GM23338 (cell line): ENCODE results near the gene EVL. TPM values are rescaled to one million over a fixed set of nuclear protein-coding genes. Genes with fewer than 3 reads are reported as not detected.

ENCODE experiments used
- ATAC-seq: fragments of 200-7000 bp; cut with Tn5 transposase; 3 replicates; pipeline ENCODE4 v1.9.1; 2020
- DNase-seq: peaks from one replicate; pipeline ENCODE4 v3.0.0-alpha.2; 2015; ENCODE audit warnings: low spot score
- H2AFZ ChIP-seq: fragments of 200-600 bp; sonication (generic); 2 replicates; pipeline ENCODE4 v1.8.0; 2016; ENCODE audit warnings: antibody characterized with exemption, mild to moderate bottlenecking, moderate library complexity
- H3F3A ChIP-seq: fragments of 200-600 bp; sonication (generic); replicated peaks from 2 replicates; pipeline ENCODE4 v1.8.0; 2017; ENCODE audit warnings: antibody characterized with exemption, mixed run types, low read depth
- H3K27ac ChIP-seq: fragments of 200-600 bp; sonication (generic); 2 replicates; pipeline ENCODE4 v1.6.1; 2016; ENCODE audit warnings: low read depth
- H3K27me3 ChIP-seq: fragments of 200-600 bp; sonication (generic); 2 replicates; pipeline ENCODE4 v1.8.0; 2016; ENCODE audit warnings: mild to moderate bottlenecking, mixed run types, moderate library complexity; ENCODE audit not compliant: insufficient read depth
- H3K36me3 ChIP-seq: fragments of 200-600 bp; sonication (generic); 2 replicates; pipeline ENCODE4 v1.8.0; 2016; ENCODE audit warnings: mild to moderate bottlenecking; ENCODE audit not compliant: insufficient read depth
- H3K4me1 ChIP-seq: fragments of 200-600 bp; sonication (generic); 2 replicates; pipeline ENCODE4 v1.8.0; 2016; ENCODE audit warnings: mild to moderate bottlenecking, moderate library complexity; ENCODE audit not compliant: insufficient read depth
- H3K4me2 ChIP-seq: fragments of 200-600 bp; sonication (generic); 2 replicates; pipeline ENCODE4 v1.7.1; 2017; ENCODE audit warnings: mixed run types
- H3K4me3 ChIP-seq: fragments of 200-600 bp; sonication (generic); 2 replicates; pipeline ENCODE4 v1.6.1; 2016; ENCODE audit warnings: mixed run types
- H3K79me2 ChIP-seq: fragments of 200-600 bp; sonication (generic); replicated peaks from 2 replicates; pipeline ENCODE4 v1.8.0; 2017; ENCODE audit warnings: mild to moderate bottlenecking; ENCODE audit not compliant: insufficient read depth
- H3K9me2 ChIP-seq: fragments of 200-600 bp; sonication (generic); 2 replicates; pipeline ENCODE4 v1.8.0; 2017; ENCODE audit not compliant: insufficient read depth
- H4K20me1 ChIP-seq: fragments of 200-600 bp; sonication (generic); replicated peaks from 2 replicates; pipeline ENCODE4 v1.8.0; 2017; ENCODE audit warnings: mild to moderate bottlenecking; ENCODE audit not compliant: insufficient read depth
- H3K27ac Mint-ChIP-seq: 2 replicates; pipeline ENCODE4 v1.8.0; 2020; ENCODE audit warnings: inconsistent platforms, mild to moderate bottlenecking, moderate library complexity, mixed read lengths
- H3K27me3 Mint-ChIP-seq: 3 replicates; pipeline ENCODE4 v1.8.0; 2022; ENCODE audit warnings: low read depth, mild to moderate bottlenecking, moderate library complexity, mixed read lengths, inconsistent platforms; ENCODE audit not compliant: insufficient read depth, poor library complexity
- H3K36me3 Mint-ChIP-seq: 3 replicates; pipeline ENCODE4 v1.8.0; 2021; ENCODE audit warnings: low read depth, mild to moderate bottlenecking, inconsistent platforms, moderate library complexity, mixed read lengths
- H3K4me1 Mint-ChIP-seq: 3 replicates; pipeline ENCODE4 v1.8.0; 2020; ENCODE audit warnings: mild to moderate bottlenecking, inconsistent platforms, mixed read lengths
- H3K4me3 Mint-ChIP-seq: 3 replicates; pipeline ENCODE4 v1.8.0; 2021; ENCODE audit warnings: moderate library complexity, mild to moderate bottlenecking, inconsistent platforms, mixed read lengths
- H3K9me3 Mint-ChIP-seq: 3 replicates; pipeline ENCODE4 v1.8.0; 2020; ENCODE audit warnings: moderate library complexity, mild to moderate bottlenecking, inconsistent platforms, mixed read lengths
- CREB1 ChIP-seq: fragments of 250-450 bp; sonication (Bioruptor Pico); IDR thresholded peaks from 2 replicates; pipeline ENCODE4 v1.5.0; 2020; ENCODE audit warnings: low read depth, mild to moderate bottlenecking, moderate library complexity
- EZH2phosphoT487 ChIP-seq: fragments of 200-600 bp; sonication (generic); IDR thresholded peaks from one replicate; pipeline ENCODE4 v1.8.1; 2018; ENCODE audit warnings: antibody characterized with exemption; ENCODE audit not compliant: unreplicated experiment
- JUNB ChIP-seq: IDR thresholded peaks from one replicate; pipeline ENCODE4 v1.6.1; 2016; ENCODE audit warnings: antibody characterized with exemption; ENCODE audit not compliant: unreplicated experiment
- NANOG ChIP-seq: IDR thresholded peaks from 2 replicates; pipeline ENCODE4 v1.6.1; 2016; ENCODE audit warnings: antibody characterized with exemption, borderline replicate concordance
- POLR2AphosphoS5 ChIP-seq: IDR thresholded peaks from 2 replicates; pipeline ENCODE4 v1.6.1; 2016; ENCODE audit warnings: antibody characterized with exemption, low read depth
- ZNF114 ChIP-seq: fragments of 250-450 bp; sonication (Bioruptor Pico); IDR thresholded peaks from 2 replicates; pipeline ENCODE4 v1.5.0; 2020; ENCODE audit warnings: mild to moderate bottlenecking, moderate library complexity
- ZNF331 ChIP-seq: fragments of 250-450 bp; sonication (Bioruptor Pico); IDR thresholded peaks from 2 replicates; pipeline ENCODE4 v1.5.0; 2020; ENCODE audit warnings: low read depth, mild to moderate bottlenecking, moderate library complexity
- polyA plus RNA-seq: library from polyadenylated mRNA; unstranded; fragments of >200 nt; fragmentation: Nextera tagmentation; extraction: Ambion mirVana; gene quantifications from 2 replicates; pipeline ENCODE4 v1.2.1, GENCODE V29; 2016
- total RNA-seq: library from RNA; depleted of rRNA; stranded (reverse); fragments of >200 nt; shearing (Covaris generic); gene quantifications from 2 replicates; pipeline ENCODE4 v1.2.3, GENCODE V29; 2014
- TF ChIP-seq, protein P1 (sequence below): fragments of 250-450 bp; sonication (Bioruptor Pico); IDR thresholded peaks from 2 replicates; pipeline ENCODE4 v1.5.0; 2020; ENCODE audit warnings: mild to moderate bottlenecking, moderate library complexity
- TF ChIP-seq, protein P2 (sequence below): IDR thresholded peaks from 2 replicates; pipeline ENCODE4 v1.6.1; 2016; ENCODE audit warnings: antibody characterized with exemption
- TF ChIP-seq, protein P3 (sequence below), 2 experiments: fragments of 200-600 bp in 1 of 2; sonication (generic) in 1 of 2; conservative IDR thresholded peaks; 2 replicates each; pipeline versions ENCODE4 v1.5.1 to v1.6.1; 2016 to 2017; ENCODE audit warnings: antibody characterized with exemption in 2 of 2, low read depth in 2 of 2, mild to moderate bottlenecking in 2 of 2, moderate library complexity in 1 of 2

Gene EVL
- total and polyA plus RNA-seq, 2 experiments from 2014 or later = 28.2 to 50.5 TPM

DNA sequence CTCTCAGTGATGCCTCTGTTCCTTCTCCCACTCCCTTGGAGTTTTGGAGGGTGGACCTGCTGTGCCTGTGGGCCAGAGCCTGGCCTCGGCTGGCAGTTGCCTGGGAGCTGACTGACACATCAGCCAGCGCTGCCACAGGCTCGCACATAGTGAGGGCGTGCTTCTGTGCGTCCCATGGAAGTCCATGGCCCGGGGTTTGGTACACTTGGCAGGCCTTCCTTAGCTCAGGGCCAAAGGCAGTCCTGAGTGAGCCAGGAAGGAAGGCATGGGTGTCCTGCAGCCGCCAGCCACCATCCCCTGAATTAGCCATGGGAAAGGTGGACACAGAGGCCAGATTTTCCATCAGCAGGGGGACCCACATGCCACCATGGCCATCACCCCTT is 95.3 kb downstream of the EVL start (continued):
- TF ChIP-seq, protein P1, sequence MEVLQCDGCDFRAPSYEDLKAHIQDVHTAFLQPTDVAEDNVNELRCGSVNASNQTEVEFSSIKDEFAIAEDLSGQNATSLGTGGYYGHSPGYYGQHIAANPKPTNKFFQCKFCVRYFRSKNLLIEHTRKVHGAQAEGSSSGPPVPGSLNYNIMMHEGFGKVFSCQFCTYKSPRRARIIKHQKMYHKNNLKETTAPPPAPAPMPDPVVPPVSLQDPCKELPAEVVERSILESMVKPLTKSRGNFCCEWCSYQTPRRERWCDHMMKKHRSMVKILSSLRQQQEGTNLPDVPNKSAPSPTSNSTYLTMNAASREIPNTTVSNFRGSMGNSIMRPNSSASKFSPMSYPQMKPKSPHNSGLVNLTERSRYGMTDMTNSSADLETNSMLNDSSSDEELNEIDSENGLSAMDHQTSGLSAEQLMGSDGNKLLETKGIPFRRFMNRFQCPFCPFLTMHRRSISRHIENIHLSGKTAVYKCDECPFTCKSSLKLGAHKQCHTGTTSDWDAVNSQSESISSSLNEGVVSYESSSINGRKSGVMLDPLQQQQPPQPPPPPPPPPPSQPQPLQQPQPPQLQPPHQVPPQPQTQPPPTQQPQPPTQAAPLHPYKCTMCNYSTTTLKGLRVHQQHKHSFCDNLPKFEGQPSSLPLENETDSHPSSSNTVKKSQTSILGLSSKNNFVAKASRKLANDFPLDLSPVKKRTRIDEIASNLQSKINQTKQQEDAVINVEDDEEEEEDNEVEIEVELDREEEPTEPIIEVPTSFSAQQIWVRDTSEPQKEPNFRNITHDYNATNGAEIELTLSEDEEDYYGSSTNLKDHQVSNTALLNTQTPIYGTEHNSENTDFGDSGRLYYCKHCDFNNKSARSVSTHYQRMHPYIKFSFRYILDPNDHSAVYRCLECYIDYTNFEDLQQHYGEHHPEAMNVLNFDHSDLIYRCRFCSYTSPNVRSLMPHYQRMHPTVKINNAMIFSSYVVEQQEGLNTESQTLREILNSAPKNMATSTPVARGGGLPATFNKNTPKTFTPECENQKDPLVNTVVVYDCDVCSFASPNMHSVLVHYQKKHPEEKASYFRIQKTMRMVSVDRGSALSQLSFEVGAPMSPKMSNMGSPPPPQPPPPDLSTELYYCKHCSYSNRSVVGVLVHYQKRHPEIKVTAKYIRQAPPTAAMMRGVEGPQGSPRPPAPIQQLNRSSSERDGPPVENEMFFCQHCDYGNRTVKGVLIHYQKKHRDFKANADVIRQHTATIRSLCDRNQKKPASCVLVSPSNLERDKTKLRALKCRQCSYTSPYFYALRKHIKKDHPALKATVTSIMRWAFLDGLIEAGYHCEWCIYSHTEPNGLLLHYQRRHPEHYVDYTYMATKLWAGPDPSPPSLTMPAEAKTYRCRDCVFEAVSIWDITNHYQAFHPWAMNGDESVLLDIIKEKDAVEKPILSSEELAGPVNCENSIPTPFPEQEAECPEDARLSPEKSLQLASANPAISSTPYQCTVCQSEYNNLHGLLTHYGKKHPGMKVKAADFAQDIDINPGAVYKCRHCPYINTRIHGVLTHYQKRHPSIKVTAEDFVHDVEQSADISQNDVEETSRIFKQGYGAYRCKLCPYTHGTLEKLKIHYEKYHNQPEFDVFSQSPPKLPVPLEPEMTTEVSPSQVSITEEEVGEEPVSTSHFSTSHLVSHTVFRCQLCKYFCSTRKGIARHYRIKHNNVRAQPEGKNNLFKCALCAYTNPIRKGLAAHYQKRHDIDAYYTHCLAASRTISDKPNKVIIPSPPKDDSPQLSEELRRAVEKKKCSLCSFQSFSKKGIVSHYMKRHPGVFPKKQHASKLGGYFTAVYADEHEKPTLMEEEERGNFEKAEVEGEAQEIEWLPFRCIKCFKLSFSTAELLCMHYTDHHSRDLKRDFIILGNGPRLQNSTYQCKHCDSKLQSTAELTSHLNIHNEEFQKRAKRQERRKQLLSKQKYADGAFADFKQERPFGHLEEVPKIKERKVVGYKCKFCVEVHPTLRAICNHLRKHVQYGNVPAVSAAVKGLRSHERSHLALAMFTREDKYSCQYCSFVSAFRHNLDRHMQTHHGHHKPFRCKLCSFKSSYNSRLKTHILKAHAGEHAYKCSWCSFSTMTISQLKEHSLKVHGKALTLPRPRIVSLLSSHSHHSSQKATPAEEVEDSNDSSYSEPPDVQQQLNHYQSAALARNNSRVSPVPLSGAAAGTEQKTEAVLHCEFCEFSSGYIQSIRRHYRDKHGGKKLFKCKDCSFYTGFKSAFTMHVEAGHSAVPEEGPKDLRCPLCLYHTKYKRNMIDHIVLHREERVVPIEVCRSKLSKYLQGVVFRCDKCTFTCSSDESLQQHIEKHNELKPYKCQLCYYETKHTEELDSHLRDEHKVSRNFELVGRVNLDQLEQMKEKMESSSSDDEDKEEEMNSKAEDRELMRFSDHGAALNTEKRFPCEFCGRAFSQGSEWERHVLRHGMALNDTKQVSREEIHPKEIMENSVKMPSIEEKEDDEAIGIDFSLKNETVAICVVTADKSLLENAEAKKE (CRISPR knock-in tag) = no peak
- TF ChIP-seq JUNB (no peak), ZNF114 (CRISPR knock-in tag) (no peak), CREB1 (CRISPR knock-in tag) (no peak)
- TF ChIP-seq, protein P2, sequence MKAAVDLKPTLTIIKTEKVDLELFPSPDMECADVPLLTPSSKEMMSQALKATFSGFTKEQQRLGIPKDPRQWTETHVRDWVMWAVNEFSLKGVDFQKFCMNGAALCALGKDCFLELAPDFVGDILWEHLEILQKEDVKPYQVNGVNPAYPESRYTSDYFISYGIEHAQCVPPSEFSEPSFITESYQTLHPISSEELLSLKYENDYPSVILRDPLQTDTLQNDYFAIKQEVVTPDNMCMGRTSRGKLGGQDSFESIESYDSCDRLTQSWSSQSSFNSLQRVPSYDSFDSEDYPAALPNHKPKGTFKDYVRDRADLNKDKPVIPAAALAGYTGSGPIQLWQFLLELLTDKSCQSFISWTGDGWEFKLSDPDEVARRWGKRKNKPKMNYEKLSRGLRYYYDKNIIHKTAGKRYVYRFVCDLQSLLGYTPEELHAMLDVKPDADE = no peak
- TF ChIP-seq, protein P3, sequence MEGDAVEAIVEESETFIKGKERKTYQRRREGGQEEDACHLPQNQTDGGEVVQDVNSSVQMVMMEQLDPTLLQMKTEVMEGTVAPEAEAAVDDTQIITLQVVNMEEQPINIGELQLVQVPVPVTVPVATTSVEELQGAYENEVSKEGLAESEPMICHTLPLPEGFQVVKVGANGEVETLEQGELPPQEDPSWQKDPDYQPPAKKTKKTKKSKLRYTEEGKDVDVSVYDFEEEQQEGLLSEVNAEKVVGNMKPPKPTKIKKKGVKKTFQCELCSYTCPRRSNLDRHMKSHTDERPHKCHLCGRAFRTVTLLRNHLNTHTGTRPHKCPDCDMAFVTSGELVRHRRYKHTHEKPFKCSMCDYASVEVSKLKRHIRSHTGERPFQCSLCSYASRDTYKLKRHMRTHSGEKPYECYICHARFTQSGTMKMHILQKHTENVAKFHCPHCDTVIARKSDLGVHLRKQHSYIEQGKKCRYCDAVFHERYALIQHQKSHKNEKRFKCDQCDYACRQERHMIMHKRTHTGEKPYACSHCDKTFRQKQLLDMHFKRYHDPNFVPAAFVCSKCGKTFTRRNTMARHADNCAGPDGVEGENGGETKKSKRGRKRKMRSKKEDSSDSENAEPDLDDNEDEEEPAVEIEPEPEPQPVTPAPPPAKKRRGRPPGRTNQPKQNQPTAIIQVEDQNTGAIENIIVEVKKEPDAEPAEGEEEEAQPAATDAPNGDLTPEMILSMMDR (conservative IDR thresholded peaks at IDR 0.05; ENCODE audit: low read depth in 2 of 2) = no peak

DNA sequence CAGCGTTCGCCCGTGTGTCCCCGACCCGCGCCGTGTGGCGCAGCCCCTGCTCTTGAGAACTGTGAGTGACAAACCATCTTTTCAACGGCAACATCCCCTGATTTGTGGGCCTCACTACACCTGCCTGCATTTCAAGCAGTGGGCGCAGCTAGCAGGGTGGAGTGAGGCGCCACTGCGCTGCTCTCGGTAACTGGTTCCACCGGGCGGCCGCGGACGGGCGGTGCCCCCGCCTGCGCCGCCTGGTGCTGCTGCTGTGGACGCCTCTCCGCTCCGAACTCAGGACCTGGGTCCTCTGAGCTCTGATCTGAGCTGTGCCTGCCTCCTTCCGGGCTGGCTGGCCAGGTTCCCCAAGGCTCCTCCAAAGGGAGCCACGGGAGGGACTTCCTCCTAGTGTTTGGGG is 100.2 kb downstream of the EVL start:
- no peaks in the 10 kb centered on the region for H3K36me3 Mint-ChIP-seq
- Histone ChIP-seq H3K36me3 (no peaks in the 10 kb centered on the region), H3K27me3 (peaks cover 36% of the 10 kb centered on the region), H3F3A (peaks cover 14% of the 10 kb centered on the region; the same call in 1 of the 2 replicates), H3K4me3 (peak overlapping the region; percentile 55), H2AFZ (peak overlapping the region; percentile 75), H3K4me1 (no peaks in the 10 kb centered on the region), H3K4me2 (peak overlapping the region; percentile 75), H4K20me1 (no peaks in the 10 kb centered on the region), H3K79me2 (no peaks in the 10 kb centered on the region), H3K27ac (no peak overlapping the region), H3K9me2 (no peaks in the 10 kb centered on the region)
- H3K27ac Mint-ChIP-seq = no peak overlapping the region
- H3K27me3 Mint-ChIP-seq = peaks cover 29% of the 10 kb centered on the region
- peak; percentile 73 for DNase-seq
- H3K9me3 Mint-ChIP-seq = no peaks in the 10 kb centered on the region; the same call in 2 of the 3 replicates
- ATAC-seq = peak; percentile 94
- peak overlapping the region; percentile 50 for H3K4me3 Mint-ChIP-seq
- peaks cover 10% of the 10 kb centered on the region for H3K4me1 Mint-ChIP-seq
- TF ChIP-seq ZNF331 (CRISPR knock-in tag) = no peak
- no peak for TF ChIP-seq POLR2AphosphoS5
- TF ChIP-seq, protein P3 (conservative IDR thresholded peaks at IDR 0.05; ENCODE audit: low read depth in 2 of 2) = 0 out of 4 replicates have a peak, but pooled peaks of 1 of the 2 experiments have one; percentile 10
- TF ChIP-seq NANOG = no peak
- TF ChIP-seq EZH2phosphoT487 = no peak
